Right lobe of liver (tissue), 4 donors: ENCODE data around the gene SLC39A11.

Source experiments
- CTCF ChIP-seq, 4 donors: fragments of 200-600 bp in 3 of 4; fragments of 450-650 bp in 1 of 4; IDR thresholded peaks; one replicate each; pipeline versions ENCODE4 v1.5.1 to v1.8.0; 2016 to 2022; ENCODE audit warnings: antibody characterized with exemption in 4 of 4, mild to moderate bottlenecking in 2 of 4
- POLR2A ChIP-seq: fragments of 450-650 bp; IDR thresholded peaks from one replicate; pipeline ENCODE4 v1.6.1; 2017; ENCODE audit warnings: antibody characterized with exemption, mild to moderate bottlenecking
- donor health status: DM: no; HTN: no; CAD: no.
- donor health status: DM: no; HTN: no; CAD: no.
- donor health status: DM: no; HTN: yes; CAD: no.

- TF ChIP-seq CTCF (IDR thresholded peaks at IDR 0.05) = no peak
- TF ChIP-seq POLR2A = no peak
Observed at GRCh38 chr17:73027130-73027741, 65.3 kb downstream of the SLC39A11 start.
